ENCODE data around the gene KIAA1958.

DNA sequence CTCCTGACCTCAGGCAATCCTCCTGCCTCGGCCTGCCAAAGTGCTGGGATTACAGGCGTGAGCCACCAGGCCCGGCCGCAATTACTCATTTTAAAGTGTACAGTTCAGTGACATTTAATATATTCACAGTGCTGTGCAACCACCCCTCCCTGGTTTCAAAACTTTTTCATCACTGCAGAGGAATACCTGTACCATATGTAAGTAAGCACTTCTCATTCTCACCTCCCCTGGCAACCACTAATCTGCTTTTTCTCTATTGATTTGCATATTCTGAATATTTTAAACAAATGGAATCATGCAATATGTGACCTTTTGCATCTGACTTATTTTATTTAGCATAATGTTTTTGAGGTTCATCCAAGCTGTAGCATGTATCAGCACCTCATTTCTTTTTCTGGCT lies 21.3 kb upstream of the KIAA1958 start:
- TF ChIP-seq, protein P1, sequence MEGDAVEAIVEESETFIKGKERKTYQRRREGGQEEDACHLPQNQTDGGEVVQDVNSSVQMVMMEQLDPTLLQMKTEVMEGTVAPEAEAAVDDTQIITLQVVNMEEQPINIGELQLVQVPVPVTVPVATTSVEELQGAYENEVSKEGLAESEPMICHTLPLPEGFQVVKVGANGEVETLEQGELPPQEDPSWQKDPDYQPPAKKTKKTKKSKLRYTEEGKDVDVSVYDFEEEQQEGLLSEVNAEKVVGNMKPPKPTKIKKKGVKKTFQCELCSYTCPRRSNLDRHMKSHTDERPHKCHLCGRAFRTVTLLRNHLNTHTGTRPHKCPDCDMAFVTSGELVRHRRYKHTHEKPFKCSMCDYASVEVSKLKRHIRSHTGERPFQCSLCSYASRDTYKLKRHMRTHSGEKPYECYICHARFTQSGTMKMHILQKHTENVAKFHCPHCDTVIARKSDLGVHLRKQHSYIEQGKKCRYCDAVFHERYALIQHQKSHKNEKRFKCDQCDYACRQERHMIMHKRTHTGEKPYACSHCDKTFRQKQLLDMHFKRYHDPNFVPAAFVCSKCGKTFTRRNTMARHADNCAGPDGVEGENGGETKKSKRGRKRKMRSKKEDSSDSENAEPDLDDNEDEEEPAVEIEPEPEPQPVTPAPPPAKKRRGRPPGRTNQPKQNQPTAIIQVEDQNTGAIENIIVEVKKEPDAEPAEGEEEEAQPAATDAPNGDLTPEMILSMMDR (IDR thresholded peaks at IDR 0.05), result no peak
- TF ChIP-seq POLR2A (IDR thresholded peaks at IDR 0.05), result no peak
